ENCODE results near the gene SPEN.

The SPEN gene

GRCh38 chr1:15937146-15937545, 89.6 kb downstream of the SPEN start:
- no peak for DNase-seq

GRCh38 chr1:15937706-15938168, 90.2 kb downstream of the SPEN start:
- DNase-seq: no peak

DNA sequence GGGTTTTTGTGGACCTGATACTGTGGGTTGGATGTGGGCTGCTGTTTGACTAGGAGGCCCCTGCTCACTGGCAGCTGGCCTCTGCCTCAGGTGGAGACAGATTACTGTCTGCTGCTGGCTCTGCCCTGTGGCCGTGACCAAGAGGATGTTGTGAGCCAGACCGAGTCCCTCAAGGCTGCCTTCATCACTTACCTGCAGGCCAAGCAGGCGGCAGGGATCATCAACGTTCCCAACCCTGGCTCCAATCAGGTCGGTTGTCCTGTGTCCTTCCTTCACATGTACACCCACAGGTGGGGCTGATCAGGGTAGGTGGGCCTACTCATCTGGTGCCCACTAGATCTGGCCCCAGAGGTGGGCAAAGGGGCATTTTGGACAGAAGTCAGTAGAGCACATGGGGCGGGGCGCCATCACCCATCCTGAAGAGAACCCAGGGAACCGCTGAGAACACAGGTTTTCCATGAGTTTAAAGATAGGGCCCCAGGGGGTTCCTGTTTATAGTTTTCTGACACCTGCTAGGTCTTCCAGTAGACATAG, 91.2 kb downstream of the SPEN start:
- DNase-seq: no peak

DNA sequence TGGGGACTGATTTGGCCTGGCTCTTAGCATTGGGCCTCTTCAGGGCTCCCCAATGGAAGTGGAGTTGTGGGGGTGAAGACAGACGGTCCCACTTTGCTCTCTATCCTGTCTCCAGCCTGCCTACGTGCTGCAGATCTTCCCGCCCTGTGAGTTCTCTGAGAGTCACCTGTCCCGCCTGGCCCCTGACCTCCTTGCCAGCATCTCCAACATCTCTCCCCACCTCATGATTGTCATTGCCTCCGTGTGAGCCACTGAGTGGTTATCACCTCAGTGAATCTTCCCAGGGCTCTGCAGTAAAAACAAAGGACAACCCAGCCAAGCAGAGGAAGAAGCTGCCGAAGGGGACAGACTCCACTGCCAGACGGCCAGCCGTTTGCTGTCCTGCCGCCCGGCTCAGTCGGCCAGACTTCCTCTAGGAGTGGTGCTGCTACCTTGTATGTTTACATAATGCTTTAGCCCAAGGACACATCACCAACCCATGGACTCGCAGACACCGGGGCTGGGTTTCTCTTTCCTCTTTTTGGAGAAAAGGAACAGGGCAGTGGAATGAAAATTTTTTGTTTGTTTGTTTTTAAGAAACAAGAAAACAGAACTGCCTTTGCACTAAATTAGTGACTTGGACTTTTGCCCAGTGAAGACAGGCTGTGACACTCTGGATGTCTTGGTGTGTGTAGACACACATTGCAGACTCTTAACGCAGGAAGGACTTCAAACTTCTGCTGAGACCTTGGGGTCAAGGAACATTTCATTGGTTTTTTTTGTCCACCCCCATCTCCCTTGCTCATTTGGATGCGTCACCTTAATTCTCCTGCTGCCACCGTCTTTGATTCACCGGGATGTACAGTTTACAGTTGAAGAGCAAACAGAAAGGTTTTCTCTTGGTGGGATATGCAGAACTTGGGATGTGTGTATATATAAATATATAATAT, 91.9 kb downstream of the SPEN start:
- no peak for DNase-seq

DNA sequence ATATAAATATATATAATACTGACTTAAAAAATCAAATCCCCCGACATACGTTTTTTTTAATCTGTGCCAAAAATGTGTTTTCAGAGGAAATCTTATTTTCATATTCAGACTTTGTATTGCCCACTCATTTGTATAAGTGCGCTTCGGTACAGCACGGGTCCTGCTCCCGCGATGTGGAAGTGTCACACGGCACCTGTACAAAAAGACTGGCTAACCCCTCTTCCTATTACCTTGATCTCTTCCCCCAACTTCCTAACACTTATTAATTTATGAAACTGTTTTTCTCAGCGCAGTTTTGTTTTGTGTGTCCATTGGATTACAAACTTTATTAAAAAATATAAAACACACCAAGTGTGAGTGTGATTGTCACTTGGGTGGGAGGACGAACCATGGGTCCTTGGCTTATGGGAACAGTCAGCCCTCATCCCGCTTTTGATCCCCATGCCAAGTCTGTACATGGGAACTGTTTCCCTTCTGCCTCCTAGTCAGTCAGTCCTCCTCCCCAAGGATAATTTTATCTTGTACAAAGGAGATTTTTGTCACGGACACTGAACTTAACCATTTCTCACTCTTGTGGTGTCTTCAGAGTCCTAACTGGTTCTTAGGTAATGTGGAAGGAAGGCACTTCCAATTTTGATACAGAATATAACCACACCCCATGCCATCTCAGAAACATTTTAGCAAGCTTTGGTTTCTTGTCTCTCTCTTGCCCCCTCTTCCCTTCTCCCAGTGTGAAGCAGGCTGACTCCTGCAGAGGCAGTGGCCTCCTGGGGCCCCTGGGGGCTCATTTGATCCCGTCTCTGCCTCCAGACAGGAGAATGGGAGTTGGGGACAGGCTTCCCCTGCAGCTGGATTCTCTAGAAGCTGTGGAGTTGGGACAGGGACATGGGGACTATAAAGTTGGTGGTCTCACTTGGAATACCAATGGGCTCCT, 92.9 kb downstream of the SPEN start:
- DNase-seq: no peak

GRCh38 chr1:15941044-15941840, 93.7 kb downstream of the SPEN start:
- DNase-seq: no peak

- no peak for DNase-seq
These were observed 94.6 kb downstream of the SPEN start for GRCh38 chr1:15941899-15942660.

- DNase-seq: no peak
These were observed 95.3 kb downstream of the SPEN start for GRCh38 chr1:15942661-15943327.

DNA sequence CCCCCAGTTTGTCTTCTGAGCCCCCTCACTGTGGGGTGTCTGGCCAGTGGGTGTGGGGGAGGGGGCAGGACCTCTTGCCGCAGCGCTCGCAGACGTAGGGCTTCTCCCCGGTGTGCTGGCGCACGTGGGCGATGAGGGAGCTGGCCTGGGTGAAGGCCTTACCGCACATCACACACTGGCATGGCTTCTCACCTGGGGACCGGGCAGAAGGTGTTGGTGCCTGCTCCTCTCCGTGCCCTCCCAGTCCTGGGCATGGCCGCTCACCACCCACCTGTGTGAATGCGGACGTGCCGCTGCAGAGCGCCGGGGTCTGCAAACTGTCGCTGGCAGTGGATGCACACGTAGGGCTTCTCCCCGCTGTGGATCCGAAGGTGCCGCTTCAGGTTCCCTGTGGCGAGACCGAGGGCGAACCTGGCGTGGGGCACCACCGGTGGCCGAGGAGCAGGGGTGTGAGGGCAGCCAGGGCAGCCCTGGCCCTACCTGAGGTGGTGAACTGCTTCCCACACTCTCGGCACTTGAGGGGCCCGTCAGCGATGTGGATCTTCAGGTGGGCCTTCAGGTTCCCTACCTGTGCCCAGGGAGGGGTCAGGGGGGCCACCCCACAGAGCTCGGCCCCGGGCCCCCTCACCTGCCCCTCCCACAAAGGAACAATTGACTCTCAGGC, 96.0 kb downstream of the SPEN start:
- DNase-seq: no peak

DNA sequence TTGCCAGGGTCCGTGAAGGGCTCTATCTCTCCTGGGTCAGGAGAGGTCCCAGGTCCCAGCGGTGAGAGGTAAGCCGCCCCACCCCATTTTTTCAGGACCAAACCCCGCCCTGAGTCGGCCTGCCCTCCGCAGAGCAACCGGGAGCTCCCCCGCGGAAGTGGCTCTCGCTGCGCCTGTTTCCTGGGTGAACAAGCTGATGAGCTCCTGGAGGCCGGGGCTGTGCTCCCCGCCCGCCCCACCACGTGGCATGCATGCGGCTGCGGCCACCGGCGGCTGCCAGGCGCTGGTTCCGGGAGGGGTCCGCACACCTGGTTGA, 96.4 kb downstream of the SPEN start:
- no peak for DNase-seq

- no peak for DNase-seq
These were observed 97.0 kb downstream of the SPEN start for GRCh38 chr1:15944308-15945010.

DNA sequence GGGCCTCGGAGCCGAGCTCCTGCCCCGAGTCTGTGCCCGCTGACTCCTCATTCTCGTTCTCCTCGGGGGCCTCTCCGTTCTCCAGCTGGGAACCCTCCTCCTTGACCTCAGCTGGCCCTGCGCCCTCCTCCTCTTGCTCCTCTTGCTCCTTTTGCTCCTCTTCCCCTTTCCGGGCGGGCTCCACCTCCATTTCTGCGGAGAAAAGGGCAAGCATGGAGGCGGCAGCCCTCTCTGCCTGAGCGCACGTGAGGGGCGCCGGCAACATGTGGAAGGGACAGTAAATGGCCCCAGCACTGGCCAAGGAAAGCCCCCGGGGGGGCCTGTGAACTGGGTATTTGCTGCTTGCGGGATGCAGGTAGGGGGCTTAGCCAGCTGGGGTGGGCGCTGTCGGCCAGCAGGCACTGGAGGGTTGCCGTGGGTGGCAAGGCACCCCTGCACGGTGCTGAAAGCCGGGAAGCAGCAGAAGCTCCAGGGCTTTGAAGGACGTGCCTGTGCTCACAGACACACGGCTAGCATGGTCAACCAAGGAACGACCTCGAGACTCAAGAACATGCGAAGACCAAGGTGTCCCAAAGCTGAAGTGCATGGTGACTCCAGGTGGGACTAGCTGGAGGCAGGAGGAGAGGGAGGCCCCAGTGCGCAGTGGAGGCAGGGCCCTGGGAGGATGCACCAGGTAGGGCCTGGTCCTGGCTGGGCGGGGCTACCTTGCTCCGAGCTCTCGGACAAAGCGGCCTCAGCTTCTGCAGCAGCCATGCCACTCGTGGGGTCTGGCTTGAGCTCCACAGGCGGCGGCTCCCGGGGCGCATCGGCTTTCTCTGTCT, 97.7 kb downstream of the SPEN start:
- DNase-seq: no peak

DNA sequence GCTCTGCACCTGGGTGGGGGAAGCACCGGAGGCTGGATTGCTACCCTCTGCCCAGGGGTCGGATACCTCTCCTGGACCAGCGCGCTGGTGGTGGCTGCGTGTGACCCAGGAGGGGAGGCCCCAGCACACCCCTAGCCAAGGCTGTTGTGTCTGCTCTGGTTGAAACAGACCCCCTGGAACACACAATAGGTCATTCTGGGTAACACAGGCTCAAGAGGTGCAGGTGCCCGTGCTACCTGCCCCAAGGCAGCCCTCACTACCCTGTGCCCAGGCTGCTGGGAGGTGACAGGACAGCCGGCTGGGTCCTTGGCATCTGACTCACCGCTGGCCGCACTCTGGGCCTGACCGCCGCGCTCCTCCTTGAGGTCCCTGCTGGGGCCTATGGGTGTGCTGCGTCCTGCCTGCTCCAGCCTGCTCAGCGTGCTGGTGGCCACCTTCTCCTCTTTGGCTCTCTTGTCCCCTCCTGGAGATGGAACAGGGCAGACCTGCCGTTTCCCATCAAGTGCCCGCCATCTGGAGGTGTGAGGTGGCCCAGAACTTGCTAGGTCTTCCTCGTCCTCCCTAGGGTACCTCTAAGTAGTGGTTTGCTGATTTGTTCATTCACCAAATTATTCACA, 98.4 kb downstream of the SPEN start:
- DNase-seq: peak; percentile 11

DNA sequence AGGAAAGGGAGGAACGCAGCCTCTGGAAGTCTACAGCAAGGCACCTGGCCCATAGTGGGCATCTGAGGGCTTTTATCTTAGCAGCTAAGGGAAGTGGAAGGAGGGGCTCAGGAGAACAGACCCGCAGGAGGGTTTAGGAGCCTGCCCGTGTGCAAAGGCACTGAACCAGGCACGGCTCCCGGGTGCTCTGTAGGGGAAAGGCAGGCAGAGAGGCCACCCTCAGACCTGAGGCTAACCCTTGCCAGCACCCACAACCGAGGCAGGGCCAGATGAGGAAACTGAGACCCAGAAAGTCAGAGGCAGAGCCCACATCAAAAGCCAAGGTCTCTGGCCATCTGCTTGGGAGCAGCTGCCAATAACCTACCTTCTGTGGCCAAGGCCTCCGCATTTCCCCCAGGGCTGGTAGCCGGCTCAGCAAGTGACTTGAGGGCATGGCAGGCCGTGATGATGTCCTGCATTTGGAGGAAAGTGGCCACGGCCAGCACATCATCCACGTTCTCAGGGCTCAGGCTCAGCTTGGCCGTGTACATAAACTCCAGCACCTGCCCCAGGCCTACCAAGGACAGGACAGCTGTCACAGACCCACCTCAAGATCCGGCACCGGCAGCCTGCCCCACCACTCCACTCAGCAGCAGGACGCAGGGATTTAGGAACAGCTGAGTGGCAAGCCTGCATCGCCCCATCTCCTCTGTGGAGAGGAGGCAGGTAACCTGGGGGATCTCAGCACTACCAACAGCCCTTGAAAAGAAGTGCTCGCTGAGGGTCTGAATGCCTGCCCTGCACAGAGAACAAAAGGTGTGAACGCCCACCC, 99.3 kb downstream of the SPEN start:
- no peak for DNase-seq

DNA sequence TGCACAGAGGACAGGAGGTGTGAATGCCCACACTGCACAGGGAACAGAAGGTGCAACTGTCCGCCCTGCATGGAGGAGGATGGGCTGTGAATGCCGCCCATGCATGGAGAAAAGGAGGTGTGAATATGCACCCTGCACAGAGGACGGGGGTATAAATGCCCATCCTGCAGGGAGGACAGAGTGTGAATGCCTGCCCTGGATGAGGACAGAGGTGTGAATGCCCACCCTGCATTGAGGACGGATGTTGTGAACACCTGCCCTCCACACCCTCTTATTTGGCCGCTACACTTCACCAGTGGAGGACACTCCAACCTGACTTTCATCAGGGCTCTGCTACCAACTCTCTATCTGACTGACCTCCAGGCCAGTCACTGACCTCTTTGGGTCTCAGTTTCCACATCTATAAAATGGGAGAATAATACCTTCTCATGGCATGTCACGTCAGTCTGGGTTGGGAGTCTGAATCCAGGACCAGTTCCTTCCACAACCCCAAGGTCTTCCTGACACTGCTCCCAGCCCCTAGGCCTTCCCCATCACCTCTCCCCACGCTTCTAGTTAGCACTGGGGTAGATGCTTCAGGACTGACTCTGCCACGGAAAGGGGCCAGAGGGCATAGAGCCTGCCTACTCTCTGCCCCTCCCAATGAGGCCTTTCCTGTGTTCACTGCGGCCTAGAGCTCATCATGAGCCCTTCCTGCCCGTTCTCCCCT, 100.0 kb downstream of the SPEN start:
- no peak for DNase-seq

GRCh38 chr1:15948091-15948591, 100.6 kb downstream of the SPEN start:
- no peak for DNase-seq
